Measurements from ENCODE around the gene RNPEPL1.

RNPEPL1 gene

DNA sequence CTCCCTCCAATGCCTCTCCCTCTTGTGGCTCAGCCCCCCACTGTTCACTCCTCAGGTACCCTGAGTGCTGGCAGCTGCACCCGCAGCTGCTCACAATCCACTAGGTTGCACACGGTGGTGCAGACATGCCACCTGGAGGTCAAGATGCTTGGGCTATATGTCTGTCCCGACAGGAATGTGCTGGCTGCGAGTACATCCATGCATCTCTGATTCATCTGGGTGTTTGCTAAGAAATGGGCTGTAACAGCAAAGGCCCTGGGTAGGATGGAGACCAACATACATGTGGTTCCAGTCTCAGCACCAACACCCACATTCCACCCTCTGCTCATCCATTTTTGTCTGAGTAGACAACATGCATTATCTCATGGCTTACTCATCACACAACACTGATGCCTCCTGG is 41.8 kb upstream of the RNPEPL1 start:
- Histone ChIP-seq H3K4me1 (ENCODE audit: low read length) (no peaks in the 10 kb centered on the region), H3K27ac (ENCODE audit: low read length) (no peak overlapping the region), H3K27me3 (replicated peaks; ENCODE audit: insufficient read depth, low read length) (no peaks in the 10 kb centered on the region), H3K79me2 (ENCODE audit: low read length) (0 out of 2 replicates have a peak, but pooled peaks cover 2% of the 10 kb centered on the region), H3K36me3 (replicated peaks; ENCODE audit: insufficient read depth, low read length) (peaks cover 5% of the 10 kb centered on the region; the same call in 1 of the 2 replicates), H3K9me3 (replicated peaks; ENCODE audit: insufficient read depth, low read length) (no peaks in the 10 kb centered on the region), H3K4me3 (ENCODE audit: low read length) (no peak overlapping the region), H3K4me2 (ENCODE audit: low read depth, low read length) (no peak overlapping the region), H3F3A (ENCODE audit: insufficient read depth, low read length) (no peaks in the 10 kb centered on the region), H2AFZ (ENCODE audit: low read length) (no peak overlapping the region), H3K9me2 (replicated peaks; ENCODE audit: insufficient read depth, low read length) (no peaks in the 10 kb centered on the region), H4K20me1 (ENCODE audit: insufficient read depth, low read length) (no peaks in the 10 kb centered on the region), H3K9ac (ENCODE audit: low read length) (no peak overlapping the region)
- TF ChIP-seq EZH2phosphoT487 (IDR thresholded peaks at IDR 0.05; ENCODE audit: low read length) (no peak), EZH2 (optimal IDR thresholded peaks at IDR 0.05; ENCODE audit: low read depth, low read length) (no peak)
- TF ChIP-seq, protein P1, sequence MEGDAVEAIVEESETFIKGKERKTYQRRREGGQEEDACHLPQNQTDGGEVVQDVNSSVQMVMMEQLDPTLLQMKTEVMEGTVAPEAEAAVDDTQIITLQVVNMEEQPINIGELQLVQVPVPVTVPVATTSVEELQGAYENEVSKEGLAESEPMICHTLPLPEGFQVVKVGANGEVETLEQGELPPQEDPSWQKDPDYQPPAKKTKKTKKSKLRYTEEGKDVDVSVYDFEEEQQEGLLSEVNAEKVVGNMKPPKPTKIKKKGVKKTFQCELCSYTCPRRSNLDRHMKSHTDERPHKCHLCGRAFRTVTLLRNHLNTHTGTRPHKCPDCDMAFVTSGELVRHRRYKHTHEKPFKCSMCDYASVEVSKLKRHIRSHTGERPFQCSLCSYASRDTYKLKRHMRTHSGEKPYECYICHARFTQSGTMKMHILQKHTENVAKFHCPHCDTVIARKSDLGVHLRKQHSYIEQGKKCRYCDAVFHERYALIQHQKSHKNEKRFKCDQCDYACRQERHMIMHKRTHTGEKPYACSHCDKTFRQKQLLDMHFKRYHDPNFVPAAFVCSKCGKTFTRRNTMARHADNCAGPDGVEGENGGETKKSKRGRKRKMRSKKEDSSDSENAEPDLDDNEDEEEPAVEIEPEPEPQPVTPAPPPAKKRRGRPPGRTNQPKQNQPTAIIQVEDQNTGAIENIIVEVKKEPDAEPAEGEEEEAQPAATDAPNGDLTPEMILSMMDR (IDR thresholded peaks at IDR 0.05; ENCODE audit: low read length), result no peak
- DNase-seq, result no peak

GRCh38 chr2:240527153-240527750 is 41.0 kb upstream of the RNPEPL1 start:
- Histone ChIP-seq H3K36me3 (replicated peaks; ENCODE audit: insufficient read depth, low read length) (peaks cover 5% of the 10 kb centered on the region; the same call in 1 of the 2 replicates), H3K27me3 (replicated peaks; ENCODE audit: insufficient read depth, low read length) (no peaks in the 10 kb centered on the region), H3K9me3 (replicated peaks; ENCODE audit: insufficient read depth, low read length) (no peaks in the 10 kb centered on the region), H3K4me3 (ENCODE audit: low read length) (no peak overlapping the region), H3K9ac (ENCODE audit: low read length) (no peak overlapping the region), H3F3A (ENCODE audit: insufficient read depth, low read length) (no peaks in the 10 kb centered on the region), H3K4me1 (ENCODE audit: low read length) (no peaks in the 10 kb centered on the region), H3K27ac (ENCODE audit: low read length) (no peak overlapping the region), H4K20me1 (ENCODE audit: insufficient read depth, low read length) (no peaks in the 10 kb centered on the region), H3K4me2 (ENCODE audit: low read depth, low read length) (no peak overlapping the region), H2AFZ (ENCODE audit: low read length) (no peak overlapping the region), H3K9me2 (replicated peaks; ENCODE audit: insufficient read depth, low read length) (no peaks in the 10 kb centered on the region), H3K79me2 (ENCODE audit: low read length) (0 out of 2 replicates have a peak, but pooled peaks cover 2% of the 10 kb centered on the region)
- TF ChIP-seq EZH2 (optimal IDR thresholded peaks at IDR 0.05; ENCODE audit: low read depth, low read length), result no peak
- no peak for TF ChIP-seq EZH2phosphoT487 (IDR thresholded peaks at IDR 0.05; ENCODE audit: low read length)
- TF ChIP-seq, protein P1 (IDR thresholded peaks at IDR 0.05; ENCODE audit: low read length), result no peak
- no peak for DNase-seq

DNA sequence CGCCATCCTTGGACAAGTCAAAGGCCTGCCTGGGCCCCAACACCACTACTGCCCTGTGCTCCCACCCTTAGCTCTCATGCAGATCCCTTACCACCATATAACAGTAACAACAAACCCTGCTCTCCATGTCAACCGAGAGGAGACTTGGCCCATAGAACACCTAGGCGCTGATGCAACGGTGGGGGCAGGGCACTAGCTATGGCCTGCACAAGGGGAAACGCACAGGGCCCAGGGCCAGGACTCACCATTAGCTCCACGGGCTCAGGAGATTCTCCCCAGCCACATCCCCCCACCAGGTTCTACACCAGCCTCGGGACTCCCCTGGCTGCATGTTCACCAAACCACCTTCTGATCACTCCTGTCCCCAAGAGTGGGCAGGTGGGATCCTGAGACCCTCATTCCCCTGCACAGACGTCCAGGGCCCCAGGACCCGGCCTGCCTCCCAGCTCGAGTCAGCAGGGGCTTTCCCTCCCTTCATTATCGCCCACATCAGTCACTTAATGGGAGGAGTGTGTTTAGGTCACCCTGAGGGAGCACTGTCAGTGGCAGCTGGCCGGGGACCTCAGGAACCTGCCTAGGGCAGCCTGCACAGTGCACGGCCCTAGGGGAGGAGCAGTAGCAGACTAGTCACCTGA is 39.8 kb upstream of the RNPEPL1 start:
- no peak overlapping the region for H3K27ac ChIP-seq (ENCODE audit: low read length)
- peaks cover 5% of the 10 kb centered on the region; the same call in 1 of the 2 replicates for H3K36me3 ChIP-seq (replicated peaks; ENCODE audit: insufficient read depth, low read length)
- no peaks in the 10 kb centered on the region for H3K9me3 ChIP-seq (replicated peaks; ENCODE audit: insufficient read depth, low read length)
- no peaks in the 10 kb centered on the region for H3K4me1 ChIP-seq (ENCODE audit: low read length)
- H2AFZ ChIP-seq (ENCODE audit: low read length), result no peak overlapping the region
- H3K9ac ChIP-seq (ENCODE audit: low read length), result no peak overlapping the region
- H3K79me2 ChIP-seq (ENCODE audit: low read length), result 0 out of 2 replicates have a peak, but pooled peaks cover 2% of the 10 kb centered on the region
- no peaks in the 10 kb centered on the region for H4K20me1 ChIP-seq (ENCODE audit: insufficient read depth, low read length)
- H3F3A ChIP-seq (ENCODE audit: insufficient read depth, low read length), result no peaks in the 10 kb centered on the region
- TF ChIP-seq EZH2 (optimal IDR thresholded peaks at IDR 0.05; ENCODE audit: low read depth, low read length) (no peak), EZH2phosphoT487 (IDR thresholded peaks at IDR 0.05; ENCODE audit: low read length) (no peak)
- TF ChIP-seq, protein P1 (IDR thresholded peaks at IDR 0.05; ENCODE audit: low read length), result no peak
- H3K9me2 ChIP-seq (replicated peaks; ENCODE audit: insufficient read depth, low read length), result no peaks in the 10 kb centered on the region
- DNase-seq, result no peak
- no peaks in the 10 kb centered on the region for H3K27me3 ChIP-seq (replicated peaks; ENCODE audit: insufficient read depth, low read length)
- H3K4me3 ChIP-seq (ENCODE audit: low read length), result no peak overlapping the region
- no peak overlapping the region for H3K4me2 ChIP-seq (ENCODE audit: low read depth, low read length)

Data from MM.1S (cell line).